Panc1 (cell line): Measurements from ENCODE around the gene RELB.

Experiments used
- POLR2AphosphoS5 ChIP-seq: IDR thresholded peaks from 2 replicates; pipeline ENCODE4 v1.6.1; 2012; ENCODE audit warnings: mild to moderate bottlenecking, low read depth, low read length, moderate library complexity
- TCF7L2 ChIP-seq: IDR thresholded peaks from 2 replicates; pipeline ENCODE4 v1.6.1; 2011; ENCODE audit warnings: mild to moderate bottlenecking, low read depth, low read length, inconsistent platforms
- TF ChIP-seq, protein P1 (sequence below): fragments of 450-650 bp; IDR thresholded peaks from 2 replicates; pipeline ENCODE4 v1.5.1; 2017; ENCODE audit warnings: mild to moderate bottlenecking

DNA sequence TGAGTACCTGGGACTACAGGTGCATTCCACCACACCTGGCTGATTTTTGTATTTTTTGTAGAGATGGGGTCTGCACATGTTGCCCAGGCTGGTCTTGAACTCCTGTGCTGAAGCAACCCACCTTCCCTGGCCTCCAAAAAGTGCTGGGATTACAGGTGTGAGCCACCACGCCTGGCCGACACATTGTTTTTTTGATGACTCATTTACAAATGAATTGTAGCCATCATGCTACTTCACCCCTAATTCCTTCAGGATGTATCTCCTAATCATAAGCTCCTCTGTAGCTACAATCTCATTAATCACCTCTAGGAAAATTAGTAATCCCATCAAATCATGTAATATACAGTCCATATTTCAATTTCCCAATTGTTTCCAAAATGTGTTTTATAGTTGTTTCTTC, 17.9 kb downstream of the RELB start:
- TF ChIP-seq, protein P1, sequence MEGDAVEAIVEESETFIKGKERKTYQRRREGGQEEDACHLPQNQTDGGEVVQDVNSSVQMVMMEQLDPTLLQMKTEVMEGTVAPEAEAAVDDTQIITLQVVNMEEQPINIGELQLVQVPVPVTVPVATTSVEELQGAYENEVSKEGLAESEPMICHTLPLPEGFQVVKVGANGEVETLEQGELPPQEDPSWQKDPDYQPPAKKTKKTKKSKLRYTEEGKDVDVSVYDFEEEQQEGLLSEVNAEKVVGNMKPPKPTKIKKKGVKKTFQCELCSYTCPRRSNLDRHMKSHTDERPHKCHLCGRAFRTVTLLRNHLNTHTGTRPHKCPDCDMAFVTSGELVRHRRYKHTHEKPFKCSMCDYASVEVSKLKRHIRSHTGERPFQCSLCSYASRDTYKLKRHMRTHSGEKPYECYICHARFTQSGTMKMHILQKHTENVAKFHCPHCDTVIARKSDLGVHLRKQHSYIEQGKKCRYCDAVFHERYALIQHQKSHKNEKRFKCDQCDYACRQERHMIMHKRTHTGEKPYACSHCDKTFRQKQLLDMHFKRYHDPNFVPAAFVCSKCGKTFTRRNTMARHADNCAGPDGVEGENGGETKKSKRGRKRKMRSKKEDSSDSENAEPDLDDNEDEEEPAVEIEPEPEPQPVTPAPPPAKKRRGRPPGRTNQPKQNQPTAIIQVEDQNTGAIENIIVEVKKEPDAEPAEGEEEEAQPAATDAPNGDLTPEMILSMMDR: no peak
- TF ChIP-seq POLR2AphosphoS5: no peak
- no peak for TF ChIP-seq TCF7L2
